Caco-2 (cell line): ENCODE results near the gene BRICD5. TPM values are rescaled to one million over a fixed set of nuclear protein-coding genes. Genes with fewer than 3 reads are reported as not detected.

Experiments
- BruUV-seq: library from RNA; stranded (reverse); fragments of 400-500 nt; replicated peaks from 2 replicates; lab custom pipeline; 2021; lab: Mats Ljungman, UMichigan
- CTCF ChIA-PET: fragments of 300-600 bp; sonication (Branson Sonifier 250); formaldehyde crosslinking; loops from one replicate; lab custom pipeline; 2022; ENCODE audit warnings: antibody characterized with exemption; lab: Charles Lee
- POLR2A ChIA-PET: fragments of 300-600 bp; sonication (Branson Sonifier 250); formaldehyde crosslinking; loops from one replicate; lab custom pipeline; 2022; ENCODE audit warnings: antibody characterized with exemption; lab: Charles Lee
- DNase-seq, 2 experiments: peaks; one replicate each; pipeline versions ENCODE4 v3.0.0 to v3.0.0-alpha.2; 2020 to 2022
- H3K27me3 ChIP-seq: replicated peaks from 2 replicates; pipeline ENCODE4 v1.6.0; 2011; ENCODE audit warnings: low read length; ENCODE audit not compliant: control insufficient read depth, insufficient read depth
- H3K36me3 ChIP-seq: 2 replicates; pipeline ENCODE4 v1.5.1; 2011; ENCODE audit warnings: low read length; ENCODE audit not compliant: control insufficient read depth, insufficient read depth
- H3K4me1 ChIP-seq: fragments of 250-450 bp; sonication (Bioruptor Pico); 2 replicates; pipeline ENCODE4 v1.5.1; 2020; ENCODE audit warnings: mild to moderate bottlenecking
- H3K4me3 ChIP-seq: 2 replicates; pipeline ENCODE4 v1.5.1; 2011; ENCODE audit warnings: low read depth, mild to moderate bottlenecking, control low read depth, low read length
- H3K9me3 ChIP-seq: fragments of 250-450 bp; sonication (Bioruptor Pico); 2 replicates; pipeline ENCODE4 v1.5.1; 2020; ENCODE audit warnings: mild to moderate bottlenecking, moderate library complexity
- H3K27ac Mint-ChIP-seq: one replicate; pipeline ENCODE4 v1.8.0; 2022; ENCODE audit warnings: mixed read lengths; ENCODE audit not compliant: unreplicated experiment
- H3K27me3 Mint-ChIP-seq: one replicate; pipeline ENCODE4 v1.8.0; 2022; ENCODE audit warnings: mixed read lengths; ENCODE audit not compliant: insufficient read depth, unreplicated experiment
- H3K36me3 Mint-ChIP-seq: one replicate; pipeline ENCODE4 v1.8.0; 2022; ENCODE audit warnings: mild to moderate bottlenecking, mixed read lengths; ENCODE audit not compliant: insufficient read depth, unreplicated experiment
- H3K4me1 Mint-ChIP-seq: one replicate; pipeline ENCODE4 v1.8.0; 2022; ENCODE audit warnings: low read depth, mixed read lengths; ENCODE audit not compliant: unreplicated experiment
- H3K4me3 Mint-ChIP-seq: one replicate; pipeline ENCODE4 v1.8.0; 2022; ENCODE audit warnings: mild to moderate bottlenecking, moderate library complexity, mixed read lengths; ENCODE audit not compliant: unreplicated experiment
- H3K9me3 Mint-ChIP-seq: one replicate; pipeline ENCODE4 v1.8.0; 2022; ENCODE audit warnings: mixed read lengths; ENCODE audit not compliant: unreplicated experiment
- CTCF ChIP-seq, 2 experiments: fragments of 200-600 bp in 1 of 2; IDR thresholded peaks; 1 replicate in 1 of 2; 2 replicates in 1 of 2; pipeline versions ENCODE4 v1.5.1 to v1.8.0; 2011 to 2022; ENCODE audit warnings: antibody characterized with exemption in 1 of 2, control low read depth in 1 of 2, inconsistent platforms in 1 of 2, low read depth in 1 of 2, low read length in 1 of 2, mild to moderate bottlenecking in 1 of 2, moderate library complexity in 1 of 2; ENCODE audit not compliant: insufficient read depth in 1 of 2, severe bottlenecking in 1 of 2, unreplicated experiment in 1 of 2
- intact Hi-C: fragments of 100-400 bp; cut with micrococcal nuclease; formaldehyde crosslinking; loops from one replicate; pipeline ENCODE4 v1.10.0; 2022; ENCODE audit not compliant: unreplicated experiment
- total RNA-seq: library from RNA; stranded (reverse); gene quantifications from 2 replicates; pipeline ENCODE4 v1.2.3, GENCODE V29; 2022

The BRICD5 gene
- total RNA-seq, 1 experiment from 2014 or later = 10.0 TPM

- no peak overlapping the region for H3K27ac Mint-ChIP-seq
- Histone ChIP-seq H3K9me3 (no peaks in the 10 kb centered on the region), H3K4me1 (peaks cover 21% of the 10 kb centered on the region), H3K36me3 (peaks cover 6% of the 10 kb centered on the region), H3K4me3 (no peak overlapping the region), H3K27me3 (no peaks in the 10 kb centered on the region)
- H3K36me3 Mint-ChIP-seq = peaks cover 71% of the 10 kb centered on the region
- intact Hi-C loops = no loop called here
- H3K9me3 Mint-ChIP-seq = no peaks in the 10 kb centered on the region
- no peak for DNase-seq
- peaks cover 14% of the 10 kb centered on the region for H3K4me1 Mint-ChIP-seq
- BruUV-seq = no TSS peak
- H3K4me3 Mint-ChIP-seq = no peak overlapping the region
- no peak for TF ChIP-seq CTCF (IDR thresholded peaks at IDR 0.05; ENCODE audit: insufficient read depth in 1 of 2, low read depth in 1 of 2, low read length in 1 of 2, severe bottlenecking in 1 of 2, unreplicated experiment in 1 of 2)
- POLR2A ChIA-PET = no interaction called here
- CTCF ChIA-PET = no interaction called here
- H3K27me3 Mint-ChIP-seq = no peaks in the 10 kb centered on the region
Measured at GRCh38 chr16:2208308-2208707, 2.4 kb downstream of the BRICD5 start.

- intact Hi-C loops = no loop called here
- H3K27me3 Mint-ChIP-seq = no peaks in the 10 kb centered on the region
- H3K9me3 Mint-ChIP-seq = no peaks in the 10 kb centered on the region
- peaks cover 14% of the 10 kb centered on the region for H3K4me1 Mint-ChIP-seq
- POLR2A ChIA-PET = no interaction called here
- no peaks in the 10 kb centered on the region for H3K9me3 ChIP-seq
- peak overlapping the region; percentile 76 for H3K27ac Mint-ChIP-seq
- H3K36me3 Mint-ChIP-seq = peaks cover 68% of the 10 kb centered on the region
- CTCF ChIA-PET = no interaction called here
- TF ChIP-seq CTCF (IDR thresholded peaks at IDR 0.05; ENCODE audit: insufficient read depth in 1 of 2, low read depth in 1 of 2, low read length in 1 of 2, severe bottlenecking in 1 of 2, unreplicated experiment in 1 of 2) = no peak
- peak overlapping the region; percentile 61 for H3K4me3 Mint-ChIP-seq
- H3K27me3 ChIP-seq = no peaks in the 10 kb centered on the region
- no peak for DNase-seq
- BruUV-seq = no TSS peak
- peaks cover 6% of the 10 kb centered on the region for H3K36me3 ChIP-seq
- H3K4me3 ChIP-seq = no peak overlapping the region
- H3K4me1 ChIP-seq = peaks cover 16% of the 10 kb centered on the region
Measured at GRCh38 chr16:2207872-2208271, 2.8 kb downstream of the BRICD5 start.

GRCh38 chr16:2206780-2207433, 3.8 kb downstream of the BRICD5 start:
- peaks cover 8% of the 10 kb centered on the region; the same call in 1 of the 2 replicates for H3K4me1 ChIP-seq

More at GRCh38 chr16:2206780-2207433, 3.8 kb downstream of the BRICD5 start:
- peak overlapping the region; percentile 76 for H3K27ac Mint-ChIP-seq
- H3K4me1 Mint-ChIP-seq = peaks cover 14% of the 10 kb centered on the region
- no peak for DNase-seq
- H3K27me3 Mint-ChIP-seq = no peaks in the 10 kb centered on the region
- no peaks in the 10 kb centered on the region for H3K9me3 Mint-ChIP-seq
- no TSS peak for BruUV-seq
- Histone ChIP-seq H3K4me3 (peak overlapping the region; percentile 90; the same call in 1 of the 2 replicates), H3K9me3 (no peaks in the 10 kb centered on the region), H3K36me3 (peaks cover 3% of the 10 kb centered on the region), H3K27me3 (no peaks in the 10 kb centered on the region)
- CTCF ChIA-PET = no interaction called here
- intact Hi-C loops = no loop called here
- POLR2A ChIA-PET = interaction anchor here (0.6 to 1.3 kb wide), 2 partner anchors 8 to 52 kb away, joined by 3 to 5 read pairs; partner anchors contain the start of genes PGP and TRAF7
- H3K36me3 Mint-ChIP-seq = peaks cover 67% of the 10 kb centered on the region
- peak overlapping the region; percentile 72 for H3K4me3 Mint-ChIP-seq
- TF ChIP-seq CTCF (IDR thresholded peaks at IDR 0.05; ENCODE audit: insufficient read depth in 1 of 2, low read depth in 1 of 2, low read length in 1 of 2, severe bottlenecking in 1 of 2, unreplicated experiment in 1 of 2) = no peak
